Activated CD8-positive, alpha-beta memory T cell treated with anti-CD3 and anti-CD28 coated beads, Interleukin-2, amount 50 U/mL, for 1 hour (primary cell): ENCODE data around the gene CLDN11.

Experiments used
- DNase-seq: peaks from one replicate; pipeline ENCODE4 v3.0.0-alpha.2; 2020; ENCODE audit errors: extremely low read depth

CLDN11 gene

GRCh38 chr3:170470063-170471016 is 51.7 kb downstream of the CLDN11 start:
- DNase-seq, result no peak

DNA sequence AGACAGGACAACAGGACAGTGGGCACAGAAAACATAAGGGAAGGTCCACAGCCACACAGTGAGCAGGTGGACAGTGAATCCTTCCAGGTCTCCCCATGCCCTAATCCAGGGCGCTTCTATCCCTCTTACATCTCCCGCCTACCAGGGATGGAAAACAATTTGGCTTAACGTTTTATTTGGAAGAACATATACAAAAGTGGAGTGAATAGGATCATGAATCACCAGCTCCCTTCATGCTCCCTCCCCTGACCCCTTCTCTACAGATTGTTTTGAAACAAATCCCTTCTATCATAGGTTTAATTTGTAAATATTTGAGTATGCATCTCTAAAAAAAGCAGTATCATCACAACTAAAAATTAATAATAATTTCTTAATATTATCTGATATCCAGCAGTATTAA is 52.5 kb downstream of the CLDN11 start:
- no peak for DNase-seq

- DNase-seq, result no peak
These were observed 54.7 kb downstream of the CLDN11 start for GRCh38 chr3:170473358-170473757.

GRCh38 chr3:170475092-170475685 is 56.5 kb downstream of the CLDN11 start:
- DNase-seq, result no peak

DNA sequence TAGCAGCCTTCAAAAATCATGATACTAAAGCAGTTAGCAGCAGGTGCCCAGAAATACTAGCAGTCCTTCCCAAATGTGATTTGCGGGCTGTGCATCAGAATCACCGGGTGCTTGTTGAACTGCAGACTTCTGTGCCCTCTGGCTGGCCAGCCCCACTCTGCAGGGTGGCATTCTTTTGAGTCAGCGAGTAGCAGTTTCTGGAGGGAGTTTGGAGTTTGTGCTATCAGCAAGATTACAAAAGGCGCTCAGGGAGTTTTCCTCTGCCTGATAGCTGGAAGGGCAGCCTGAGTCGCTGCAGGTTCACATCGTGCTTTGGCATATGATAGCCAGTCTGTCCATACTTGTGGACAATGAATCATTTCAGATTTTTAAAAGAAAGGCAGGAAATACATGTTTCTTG is 57.6 kb downstream of the CLDN11 start:
- DNase-seq, result no peak

DNA sequence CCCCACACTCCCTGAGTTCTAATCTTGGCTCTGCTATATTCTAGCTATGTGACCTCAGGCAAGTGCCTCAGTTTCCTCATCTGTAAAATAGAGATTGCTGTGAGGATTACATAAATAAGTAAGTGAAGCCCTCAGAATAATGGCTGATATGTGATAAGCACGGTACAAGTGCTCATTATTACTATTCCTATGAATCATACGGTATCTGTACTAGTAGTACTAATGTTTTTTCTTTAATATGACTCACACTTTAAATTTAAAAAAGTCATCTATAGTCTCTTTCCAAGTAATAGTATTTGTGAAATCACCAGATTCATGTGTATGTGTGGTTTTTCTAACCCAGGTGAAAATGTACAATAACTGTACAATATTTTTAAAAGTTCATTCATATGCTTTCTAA is 58.7 kb downstream of the CLDN11 start:
- no peak for DNase-seq

- DNase-seq, result no peak
These were observed 61.4 kb downstream of the CLDN11 start for GRCh38 chr3:170480111-170480510.

DNA sequence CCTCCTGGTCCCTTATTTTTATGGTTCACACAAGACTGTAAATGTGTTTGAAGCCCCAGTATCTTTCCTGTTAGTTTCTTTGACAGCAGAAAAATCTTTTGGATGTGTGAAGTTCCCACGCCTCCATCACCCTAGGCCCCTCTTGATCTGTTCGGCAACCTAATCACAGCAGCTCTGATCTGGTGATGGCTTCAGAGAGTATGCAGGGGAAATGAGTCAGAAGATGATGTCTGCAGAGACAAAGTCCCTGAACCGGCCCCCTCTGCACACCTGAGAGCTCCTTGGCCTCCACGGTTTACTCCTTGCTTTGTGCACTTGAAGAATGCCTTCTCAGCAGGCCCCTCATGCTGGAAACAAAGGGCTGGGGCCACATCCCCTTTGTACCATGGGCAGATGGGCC is 63.5 kb downstream of the CLDN11 start:
- no peak for DNase-seq

DNA sequence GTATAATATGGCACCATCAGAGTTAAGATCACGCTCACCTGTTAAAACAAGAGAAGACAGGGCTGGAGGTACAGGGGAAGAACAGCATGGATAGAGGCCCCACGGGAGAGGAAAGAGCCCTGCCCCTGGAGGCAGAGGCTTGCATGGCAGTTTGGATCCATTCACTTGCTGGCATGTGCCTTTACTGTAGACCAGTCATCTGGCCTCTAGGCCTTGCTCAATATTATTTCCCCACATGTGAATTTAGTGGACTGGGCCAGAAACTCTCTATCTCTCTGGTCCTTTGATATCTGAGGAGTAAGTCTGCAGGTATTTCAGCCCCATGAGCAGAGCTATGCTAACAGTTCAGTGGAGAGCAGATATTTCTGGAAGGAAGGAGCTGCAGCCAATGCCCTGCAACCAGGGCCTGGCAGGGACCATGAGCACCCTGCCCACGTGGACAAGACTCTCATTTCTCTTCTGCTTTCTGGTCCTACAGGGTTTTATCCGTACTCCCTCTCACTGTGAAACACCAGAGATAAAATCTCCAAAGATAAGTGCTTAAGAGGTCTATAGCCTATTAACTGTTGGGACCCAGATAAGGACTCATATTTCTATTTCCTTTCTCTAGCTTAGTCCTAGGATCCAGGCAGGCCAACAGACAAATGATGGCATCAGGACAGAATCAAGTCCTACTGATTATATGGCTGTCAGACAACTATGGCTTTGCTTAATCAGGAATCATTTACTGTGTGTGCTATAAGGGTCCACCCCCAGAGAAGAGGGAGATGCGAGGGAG is 65.0 kb downstream of the CLDN11 start:
- DNase-seq, result no peak
